ENCODE data around the gene MYBL2.

- TF ChIP-seq FOXP2 (optimal IDR thresholded peaks at IDR 0.05; ENCODE audit: control extremely low read depth, extremely low read length, insufficient read depth) (no peak), POLR2AphosphoS5 (IDR thresholded peaks at IDR 0.05; ENCODE audit: borderline replicate concordance, low read depth, low read length) (no peak), EZH2 (IDR thresholded peaks at IDR 0.05) (no peak)
These were observed 48.1 kb downstream of the MYBL2 start for GRCh38 chr20:43715044-43715443.
